Neural progenitor cell (in vitro differentiated cells): ENCODE measurements around the gene SLC2A6. TPM values are rescaled to one million over a fixed set of nuclear protein-coding genes. Genes with fewer than 3 reads are reported as not detected.
A peak's percentile ranks its signal among the peaks of the same experiment; 100 is the strongest.

Experiments
- DNase-seq: peaks from one replicate; pipeline ENCODE4 v3.0.0-alpha.2; 2016; ENCODE audit warnings: low spot score
- H2AFZ ChIP-seq: fragments of 200-600 bp; sonication (generic); replicated peaks from 2 replicates; pipeline ENCODE4 v1.6.1; 2016; ENCODE audit warnings: antibody characterized with exemption
- H3F3A ChIP-seq: fragments of 200-600 bp; sonication (generic); 2 replicates; pipeline ENCODE4 v1.6.1; 2016; ENCODE audit warnings: antibody characterized with exemption, low read depth
- H3K27ac ChIP-seq: fragments of 200-600 bp; sonication (generic); 2 replicates; pipeline ENCODE4 v1.5.1; 2016; ENCODE audit warnings: mild to moderate bottlenecking
- H3K27me3 ChIP-seq: fragments of 200-600 bp; sonication (generic); 2 replicates; pipeline ENCODE4 v1.6.1; 2016; ENCODE audit warnings: mild to moderate bottlenecking, moderate library complexity
- H3K36me3 ChIP-seq: fragments of 200-600 bp; sonication (generic); 2 replicates; pipeline ENCODE4 v1.5.1; 2016
- H3K4me1 ChIP-seq: fragments of 200-600 bp; sonication (generic); 2 replicates; pipeline ENCODE4 v1.6.1; 2016; ENCODE audit warnings: mixed run types
- H3K4me2 ChIP-seq: fragments of 200-600 bp; sonication (generic); 2 replicates; pipeline ENCODE4 v1.6.1; 2016
- H3K4me3 ChIP-seq: fragments of 200-600 bp; sonication (generic); 2 replicates; pipeline ENCODE4 v1.5.1; 2016
- H3K79me2 ChIP-seq: fragments of 200-600 bp; sonication (generic); 2 replicates; pipeline ENCODE4 v1.6.1; 2016; ENCODE audit warnings: low read depth
- H3K9ac ChIP-seq: fragments of 200-600 bp; sonication (generic); 2 replicates; pipeline ENCODE4 v1.6.1; 2016
- H3K9me3 ChIP-seq: fragments of 200-600 bp; sonication (generic); 2 replicates; pipeline ENCODE4 v1.5.1; 2016; ENCODE audit warnings: low read depth
- H4K20me1 ChIP-seq: fragments of 200-600 bp; sonication (generic); 2 replicates; pipeline ENCODE4 v1.6.1; 2016; ENCODE audit warnings: low read depth
- H3K27ac Mint-ChIP-seq: 3 replicates; pipeline ENCODE4 v1.8.0; 2021; ENCODE audit warnings: mixed read lengths
- H3K27me3 Mint-ChIP-seq: 2 replicates; pipeline ENCODE4 v1.8.0; 2022; ENCODE audit warnings: low read depth, mild to moderate bottlenecking, inconsistent platforms, moderate library complexity, mixed read lengths; ENCODE audit not compliant: insufficient read depth
- H3K36me3 Mint-ChIP-seq: 3 replicates; pipeline ENCODE4 v1.8.0; 2021; ENCODE audit warnings: mixed read lengths
- H3K4me1 Mint-ChIP-seq: 3 replicates; pipeline ENCODE4 v1.8.0; 2021; ENCODE audit warnings: mixed read lengths
- H3K4me3 Mint-ChIP-seq: 3 replicates; pipeline ENCODE4 v1.8.0; 2021; ENCODE audit warnings: mild to moderate bottlenecking, moderate library complexity, mixed read lengths
- H3K9me3 Mint-ChIP-seq: 3 replicates; pipeline ENCODE4 v1.8.0; 2020; ENCODE audit warnings: mixed read lengths
- EZH2 ChIP-seq: fragments of 200-600 bp; sonication (generic); IDR thresholded peaks from 2 replicates; pipeline ENCODE4 v1.6.1; 2017; ENCODE audit warnings: antibody characterized with exemption, mild to moderate bottlenecking, moderate library complexity
- EZH2phosphoT487 ChIP-seq: fragments of 200-600 bp; sonication (generic); IDR thresholded peaks from 2 replicates; pipeline ENCODE4 v1.6.1; 2017; ENCODE audit warnings: antibody characterized with exemption
- total RNA-seq: library from RNA; depleted of rRNA; stranded (reverse); fragments of >200 nt; gene quantifications from 2 replicates; pipeline ENCODE4 v1.2.3, GENCODE V29; 2015; ENCODE audit warnings: low replicate concordance
- TF ChIP-seq, protein P1 (sequence below): fragments of 200-600 bp; sonication (generic); IDR thresholded peaks from 2 replicates; pipeline ENCODE4 v1.5.1; 2017; ENCODE audit warnings: antibody characterized with exemption, mild to moderate bottlenecking

SLC2A6 gene
- total RNA-seq, 1 donor from 2014 or later = 2.3 TPM

DNA sequence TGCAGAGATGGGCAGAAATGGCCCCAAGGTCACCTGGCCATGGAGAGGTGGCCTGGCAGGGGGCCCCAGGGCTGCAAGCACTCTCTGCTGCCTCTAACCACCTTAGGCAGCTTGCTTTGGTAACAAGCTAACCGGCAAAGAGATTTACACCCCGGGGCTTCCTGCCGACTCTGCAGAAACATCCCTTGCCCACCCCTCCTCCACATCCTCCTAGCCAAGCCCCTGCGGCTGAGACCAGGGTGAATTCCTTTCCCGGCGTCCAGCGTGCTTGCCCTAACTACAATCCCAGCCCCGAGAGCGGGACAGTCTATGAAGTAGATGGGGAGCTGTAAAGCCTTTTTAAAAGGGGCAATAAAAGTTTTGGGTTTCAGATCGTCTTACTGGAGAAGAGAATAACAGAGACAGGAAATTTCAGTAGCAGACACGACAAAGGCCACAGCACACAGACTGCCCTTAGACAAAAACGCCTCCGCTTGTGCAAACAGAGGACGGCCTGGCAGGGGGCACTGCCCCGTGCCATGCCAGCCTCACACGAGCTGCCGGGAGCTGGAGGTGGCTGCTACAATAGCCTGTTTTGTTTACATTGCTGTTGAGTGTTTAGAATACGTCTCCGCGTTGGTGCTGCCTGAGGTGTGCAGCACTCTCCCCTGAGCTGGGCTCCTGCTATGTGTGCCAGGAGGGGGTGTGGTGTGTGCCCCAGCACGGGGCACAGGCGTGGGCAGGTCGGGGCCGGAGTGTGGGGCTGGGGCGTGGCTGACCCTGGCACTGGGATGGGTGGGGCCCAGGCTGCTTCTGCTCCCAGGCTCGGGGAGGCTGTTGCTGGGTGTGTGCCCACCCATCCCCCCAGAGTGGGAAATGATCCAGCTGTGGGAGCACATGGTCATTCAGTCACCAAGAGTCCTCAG is 30.5 kb upstream of the SLC2A6 start:
- H3K4me2 ChIP-seq = peak overlapping the region; percentile 74
- no peaks in the 10 kb centered on the region for H3K36me3 ChIP-seq
- H3K9me3 Mint-ChIP-seq = no peaks in the 10 kb centered on the region
- no peaks in the 10 kb centered on the region for H3K27me3 ChIP-seq
- H2AFZ ChIP-seq = peak overlapping the region; percentile 9
- no peaks in the 10 kb centered on the region for H3K36me3 Mint-ChIP-seq
- H4K20me1 ChIP-seq = no peaks in the 10 kb centered on the region
- H3K27ac Mint-ChIP-seq = no peak overlapping the region
- H3F3A ChIP-seq = peaks cover 32% of the 10 kb centered on the region
- H3K4me1 ChIP-seq = peaks cover 14% of the 10 kb centered on the region
- peak overlapping the region; percentile 31 for H3K4me3 ChIP-seq
- H3K27ac ChIP-seq = no peak overlapping the region
- no peak for TF ChIP-seq EZH2phosphoT487
- TF ChIP-seq, protein P1, sequence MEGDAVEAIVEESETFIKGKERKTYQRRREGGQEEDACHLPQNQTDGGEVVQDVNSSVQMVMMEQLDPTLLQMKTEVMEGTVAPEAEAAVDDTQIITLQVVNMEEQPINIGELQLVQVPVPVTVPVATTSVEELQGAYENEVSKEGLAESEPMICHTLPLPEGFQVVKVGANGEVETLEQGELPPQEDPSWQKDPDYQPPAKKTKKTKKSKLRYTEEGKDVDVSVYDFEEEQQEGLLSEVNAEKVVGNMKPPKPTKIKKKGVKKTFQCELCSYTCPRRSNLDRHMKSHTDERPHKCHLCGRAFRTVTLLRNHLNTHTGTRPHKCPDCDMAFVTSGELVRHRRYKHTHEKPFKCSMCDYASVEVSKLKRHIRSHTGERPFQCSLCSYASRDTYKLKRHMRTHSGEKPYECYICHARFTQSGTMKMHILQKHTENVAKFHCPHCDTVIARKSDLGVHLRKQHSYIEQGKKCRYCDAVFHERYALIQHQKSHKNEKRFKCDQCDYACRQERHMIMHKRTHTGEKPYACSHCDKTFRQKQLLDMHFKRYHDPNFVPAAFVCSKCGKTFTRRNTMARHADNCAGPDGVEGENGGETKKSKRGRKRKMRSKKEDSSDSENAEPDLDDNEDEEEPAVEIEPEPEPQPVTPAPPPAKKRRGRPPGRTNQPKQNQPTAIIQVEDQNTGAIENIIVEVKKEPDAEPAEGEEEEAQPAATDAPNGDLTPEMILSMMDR = no peak
- TF ChIP-seq EZH2 = no peak
- H3K4me1 Mint-ChIP-seq = peaks cover 18% of the 10 kb centered on the region
- H3K9me3 ChIP-seq = no peaks in the 10 kb centered on the region
- peak overlapping the region; percentile 76 for H3K4me3 Mint-ChIP-seq
- H3K27me3 Mint-ChIP-seq = peaks cover 3% of the 10 kb centered on the region
- peak; percentile 70 for DNase-seq
- H3K9ac ChIP-seq = no peak overlapping the region
- H3K79me2 ChIP-seq = no peaks in the 10 kb centered on the region

DNA sequence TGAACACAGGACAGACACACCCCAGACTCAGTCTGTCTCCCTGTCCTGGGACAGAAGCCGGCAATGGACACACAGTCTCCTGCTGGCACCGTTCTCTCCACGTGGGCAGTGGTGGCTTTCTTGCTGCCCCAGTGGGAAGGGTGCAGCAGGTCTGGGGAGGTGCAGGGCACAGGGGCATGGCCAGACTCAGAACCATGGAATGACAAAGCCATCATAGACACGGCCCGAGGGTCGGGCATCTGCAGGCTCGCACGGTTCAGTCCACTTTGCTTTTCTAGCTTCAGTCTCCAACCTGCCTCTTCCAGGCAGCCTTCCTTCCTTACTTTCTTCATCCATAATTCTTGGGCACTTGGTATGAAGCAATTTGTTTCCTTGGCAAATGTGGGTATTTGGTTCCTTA is 29.1 kb upstream of the SLC2A6 start:
- Histone ChIP-seq H3K36me3 (no peaks in the 10 kb centered on the region), H3K27me3 (no peaks in the 10 kb centered on the region), H3K79me2 (no peaks in the 10 kb centered on the region), H3K27ac (no peak overlapping the region), H3F3A (peaks cover 32% of the 10 kb centered on the region), H3K9ac (no peak overlapping the region), H3K4me3 (no peak overlapping the region), H3K9me3 (no peaks in the 10 kb centered on the region), H4K20me1 (no peaks in the 10 kb centered on the region), H3K4me1 (peaks cover 14% of the 10 kb centered on the region), H3K4me2 (no peak overlapping the region), H2AFZ (no peak overlapping the region)
- Mint-ChIP-seq H3K9me3 (peaks cover 5% of the 10 kb centered on the region), H3K27ac (no peak overlapping the region), H3K4me3 (no peak overlapping the region), H3K36me3 (no peaks in the 10 kb centered on the region), H3K4me1 (peaks cover 18% of the 10 kb centered on the region), H3K27me3 (peaks cover 8% of the 10 kb centered on the region)
- TF ChIP-seq, protein P1 = no peak
- TF ChIP-seq EZH2phosphoT487 (no peak), EZH2 (no peak)
- no peak for DNase-seq

DNA sequence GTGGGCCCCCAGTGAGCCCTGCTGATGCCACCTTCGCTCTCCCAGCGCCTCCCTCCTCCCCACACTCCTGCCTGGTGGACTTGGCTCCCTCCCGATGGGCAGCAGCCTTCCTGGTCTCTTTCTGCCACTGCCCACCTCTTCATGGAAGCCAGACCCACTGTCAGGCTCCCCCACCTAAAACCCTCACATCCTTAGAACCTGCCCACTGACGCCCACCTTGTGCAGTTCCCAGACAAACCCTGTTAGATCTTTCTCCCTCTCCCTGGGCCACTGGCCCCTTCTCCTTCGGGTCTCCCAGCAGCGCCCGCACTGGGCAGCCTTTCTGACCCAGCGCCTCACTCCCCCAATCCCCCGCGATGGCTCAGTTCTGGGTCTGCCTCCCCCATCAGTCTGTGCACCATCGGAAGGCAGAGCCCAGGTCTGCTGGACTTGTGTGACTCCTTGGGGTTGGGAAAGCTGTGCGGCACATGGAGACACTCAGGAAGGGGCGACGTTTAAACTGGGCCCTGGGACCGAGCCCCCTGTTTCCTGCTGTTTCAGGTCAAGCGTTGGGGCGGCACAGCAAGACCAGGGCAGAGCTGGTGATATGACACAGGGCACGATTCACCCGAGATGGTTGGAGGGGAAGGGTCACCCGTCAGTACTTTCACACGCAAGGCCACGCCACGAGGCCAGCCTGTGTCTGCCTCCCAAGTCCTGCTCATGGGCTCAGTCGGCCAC is 28.5 kb upstream of the SLC2A6 start:
- Histone ChIP-seq H3K27me3 (no peaks in the 10 kb centered on the region), H3K27ac (no peak overlapping the region), H3K9me3 (peaks cover 2% of the 10 kb centered on the region), H3K9ac (no peak overlapping the region), H3K4me3 (no peak overlapping the region), H2AFZ (no peak overlapping the region), H3K4me2 (no peak overlapping the region), H3K79me2 (no peaks in the 10 kb centered on the region), H3F3A (peaks cover 31% of the 10 kb centered on the region), H3K36me3 (no peaks in the 10 kb centered on the region), H4K20me1 (no peaks in the 10 kb centered on the region), H3K4me1 (peaks cover 14% of the 10 kb centered on the region)
- no peak overlapping the region for H3K27ac Mint-ChIP-seq
- DNase-seq = no peak
- peaks cover 9% of the 10 kb centered on the region for H3K9me3 Mint-ChIP-seq
- peaks cover 8% of the 10 kb centered on the region for H3K27me3 Mint-ChIP-seq
- TF ChIP-seq EZH2phosphoT487 = no peak
- no peak for TF ChIP-seq EZH2
- TF ChIP-seq, protein P1 = no peak
- peaks cover 18% of the 10 kb centered on the region for H3K4me1 Mint-ChIP-seq
- no peaks in the 10 kb centered on the region for H3K36me3 Mint-ChIP-seq
- no peak overlapping the region for H3K4me3 Mint-ChIP-seq
